Nephron (organoid): ENCODE measurements around the gene RFXAP.

Experiments used
- H3K27ac Mint-ChIP-seq, 3 experiments: 2 replicates each; pipeline ENCODE4 v1.8.0; 2020; ENCODE audit warnings: mixed read lengths in 3 of 3, mild to moderate bottlenecking in 2 of 3, moderate library complexity in 1 of 3
- H3K27me3 Mint-ChIP-seq: 2 replicates; pipeline ENCODE4 v1.8.0; 2021; ENCODE audit warnings: low read depth, mild to moderate bottlenecking, moderate library complexity, mixed read lengths
- H3K36me3 Mint-ChIP-seq: 2 replicates; pipeline ENCODE4 v1.8.0; 2020; ENCODE audit warnings: low read depth, mixed read lengths
- H3K4me1 Mint-ChIP-seq: 2 replicates; pipeline ENCODE4 v1.8.0; 2020; ENCODE audit warnings: mixed read lengths
- H3K4me3 Mint-ChIP-seq, 3 experiments: 2 replicates each; pipeline ENCODE4 v1.8.0; 2020; ENCODE audit warnings: mild to moderate bottlenecking in 3 of 3, mixed read lengths in 3 of 3, moderate library complexity in 2 of 3
- H3K9me3 Mint-ChIP-seq: 2 replicates; pipeline ENCODE4 v1.8.0; 2020; ENCODE audit warnings: mixed read lengths
- TF ChIP-seq, protein P1 (sequence below), 3 experiments: fragments of 200-600 bp; sonication (generic); IDR thresholded peaks; one replicate each; pipeline ENCODE4 v1.5.0; 2021; ENCODE audit warnings: antibody characterized with exemption in 3 of 3; ENCODE audit not compliant: unreplicated experiment in 3 of 3

RFXAP gene

GRCh38 chr13:36804588-36804987, 14.4 kb upstream of the RFXAP start:
- no peak overlapping the region for H3K27ac Mint-ChIP-seq
- H3K27me3 Mint-ChIP-seq: no peaks in the 10 kb centered on the region
- no peaks in the 10 kb centered on the region for H3K4me1 Mint-ChIP-seq
- TF ChIP-seq, protein P1, sequence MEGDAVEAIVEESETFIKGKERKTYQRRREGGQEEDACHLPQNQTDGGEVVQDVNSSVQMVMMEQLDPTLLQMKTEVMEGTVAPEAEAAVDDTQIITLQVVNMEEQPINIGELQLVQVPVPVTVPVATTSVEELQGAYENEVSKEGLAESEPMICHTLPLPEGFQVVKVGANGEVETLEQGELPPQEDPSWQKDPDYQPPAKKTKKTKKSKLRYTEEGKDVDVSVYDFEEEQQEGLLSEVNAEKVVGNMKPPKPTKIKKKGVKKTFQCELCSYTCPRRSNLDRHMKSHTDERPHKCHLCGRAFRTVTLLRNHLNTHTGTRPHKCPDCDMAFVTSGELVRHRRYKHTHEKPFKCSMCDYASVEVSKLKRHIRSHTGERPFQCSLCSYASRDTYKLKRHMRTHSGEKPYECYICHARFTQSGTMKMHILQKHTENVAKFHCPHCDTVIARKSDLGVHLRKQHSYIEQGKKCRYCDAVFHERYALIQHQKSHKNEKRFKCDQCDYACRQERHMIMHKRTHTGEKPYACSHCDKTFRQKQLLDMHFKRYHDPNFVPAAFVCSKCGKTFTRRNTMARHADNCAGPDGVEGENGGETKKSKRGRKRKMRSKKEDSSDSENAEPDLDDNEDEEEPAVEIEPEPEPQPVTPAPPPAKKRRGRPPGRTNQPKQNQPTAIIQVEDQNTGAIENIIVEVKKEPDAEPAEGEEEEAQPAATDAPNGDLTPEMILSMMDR (IDR thresholded peaks at IDR 0.05; ENCODE audit: unreplicated experiment in 3 of 3): no peak
- no peak overlapping the region for H3K4me3 Mint-ChIP-seq
- no peaks in the 10 kb centered on the region for H3K9me3 Mint-ChIP-seq
- H3K36me3 Mint-ChIP-seq: no peaks in the 10 kb centered on the region

DNA sequence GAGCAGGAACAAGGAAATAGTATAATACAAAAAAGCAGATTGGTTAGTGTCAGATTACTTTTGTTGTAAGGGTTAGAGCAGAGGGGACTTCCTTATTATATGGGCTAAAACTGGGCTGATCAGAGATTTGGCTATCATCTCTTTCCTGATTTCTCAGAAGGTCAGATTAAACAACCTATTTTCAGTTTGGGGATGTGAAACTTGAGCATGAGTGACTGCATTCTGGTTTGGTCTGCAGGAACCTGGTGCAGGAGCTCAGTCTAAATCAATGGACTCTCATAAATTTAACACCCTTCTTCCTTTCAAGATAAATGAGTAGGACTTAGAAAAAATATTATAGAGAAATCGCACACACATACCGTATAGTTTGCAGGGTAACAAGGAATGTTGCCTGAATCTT, 12.9 kb upstream of the RFXAP start:
- H3K36me3 Mint-ChIP-seq: no peaks in the 10 kb centered on the region
- no peaks in the 10 kb centered on the region for H3K4me1 Mint-ChIP-seq
- TF ChIP-seq, protein P1 (IDR thresholded peaks at IDR 0.05; ENCODE audit: unreplicated experiment in 3 of 3): no peak
- H3K27ac Mint-ChIP-seq: no peak overlapping the region
- no peak overlapping the region for H3K4me3 Mint-ChIP-seq
- no peaks in the 10 kb centered on the region for H3K27me3 Mint-ChIP-seq
- H3K9me3 Mint-ChIP-seq: no peaks in the 10 kb centered on the region

DNA sequence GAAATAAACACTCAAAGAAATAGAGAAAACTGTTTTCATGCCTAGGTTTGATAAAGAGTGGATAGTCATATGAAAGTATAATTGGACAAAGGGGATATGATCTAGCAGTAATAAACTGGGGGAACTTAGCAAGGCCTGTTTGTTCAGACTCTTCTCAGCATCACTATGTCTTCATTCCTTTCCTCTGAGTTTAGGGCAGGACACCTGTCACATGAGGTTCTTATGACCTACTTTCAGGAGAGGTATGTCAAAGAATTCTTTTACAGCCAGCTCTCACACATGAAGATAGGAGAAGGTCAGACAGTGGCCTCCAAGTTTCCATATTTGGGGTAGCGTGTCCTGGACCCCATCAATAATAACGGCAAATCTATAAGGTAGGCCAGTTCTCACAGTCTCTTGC, 11.4 kb upstream of the RFXAP start:
- no peak overlapping the region for H3K4me3 Mint-ChIP-seq
- H3K36me3 Mint-ChIP-seq: no peaks in the 10 kb centered on the region
- no peaks in the 10 kb centered on the region for H3K4me1 Mint-ChIP-seq
- H3K9me3 Mint-ChIP-seq: no peaks in the 10 kb centered on the region
- H3K27ac Mint-ChIP-seq: no peak overlapping the region
- TF ChIP-seq, protein P1 (IDR thresholded peaks at IDR 0.05; ENCODE audit: unreplicated experiment in 3 of 3): no peak
- no peaks in the 10 kb centered on the region for H3K27me3 Mint-ChIP-seq

DNA sequence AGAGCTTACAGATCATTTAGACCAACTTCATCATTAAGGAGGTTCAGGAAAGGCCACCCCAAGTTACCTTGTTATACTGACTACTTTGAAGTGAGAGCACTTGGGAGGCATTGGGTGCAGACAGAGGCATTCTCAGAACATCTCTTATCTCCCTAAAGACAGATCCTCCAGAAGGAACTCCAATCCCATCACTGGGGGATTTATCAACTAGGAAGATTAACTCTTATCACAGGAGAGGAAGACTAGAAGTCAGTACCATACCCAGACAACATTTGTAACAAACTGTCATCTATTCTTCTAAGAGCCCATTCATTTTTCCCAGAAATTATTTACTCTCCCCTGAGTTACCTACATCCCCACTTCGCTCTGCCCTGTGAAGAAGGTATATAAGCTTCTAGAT, 5.8 kb upstream of the RFXAP start:
- no peaks in the 10 kb centered on the region for H3K27me3 Mint-ChIP-seq
- H3K4me3 Mint-ChIP-seq: no peak overlapping the region
- H3K36me3 Mint-ChIP-seq: no peaks in the 10 kb centered on the region
- peaks cover 9% of the 10 kb centered on the region for H3K4me1 Mint-ChIP-seq
- H3K27ac Mint-ChIP-seq: no peak overlapping the region
- H3K9me3 Mint-ChIP-seq: no peaks in the 10 kb centered on the region
- TF ChIP-seq, protein P1 (IDR thresholded peaks at IDR 0.05; ENCODE audit: unreplicated experiment in 3 of 3): no peak

DNA sequence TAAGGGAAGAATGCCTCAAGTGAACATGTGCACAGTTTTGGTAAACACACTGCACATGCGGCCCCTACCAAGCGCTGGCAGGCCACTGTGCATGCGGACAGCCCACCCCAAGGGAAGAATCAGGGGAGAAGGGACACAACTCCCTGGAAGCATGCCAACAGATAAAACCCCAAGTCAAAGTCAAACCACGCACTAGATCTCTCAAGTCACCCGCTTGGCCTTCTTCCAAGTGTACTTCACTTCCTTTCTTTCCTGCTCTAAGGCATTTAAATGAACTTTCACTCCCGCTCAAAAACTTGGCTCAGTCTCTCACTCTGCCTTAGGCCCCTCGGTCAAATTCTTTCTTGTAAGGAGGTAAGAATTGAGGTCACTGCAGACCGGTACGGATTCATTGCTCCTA, 4.6 kb upstream of the RFXAP start:
- no peaks in the 10 kb centered on the region for H3K9me3 Mint-ChIP-seq
- H3K27me3 Mint-ChIP-seq: no peaks in the 10 kb centered on the region
- peak overlapping the region; percentile 14 to 44 (median 28) for H3K27ac Mint-ChIP-seq
- peak overlapping the region in 1 of 3 experiments; percentile 22 for H3K4me3 Mint-ChIP-seq
- no peaks in the 10 kb centered on the region for H3K36me3 Mint-ChIP-seq
- H3K4me1 Mint-ChIP-seq: peaks cover 16% of the 10 kb centered on the region
- TF ChIP-seq, protein P1 (IDR thresholded peaks at IDR 0.05; ENCODE audit: unreplicated experiment in 3 of 3): no peak

DNA sequence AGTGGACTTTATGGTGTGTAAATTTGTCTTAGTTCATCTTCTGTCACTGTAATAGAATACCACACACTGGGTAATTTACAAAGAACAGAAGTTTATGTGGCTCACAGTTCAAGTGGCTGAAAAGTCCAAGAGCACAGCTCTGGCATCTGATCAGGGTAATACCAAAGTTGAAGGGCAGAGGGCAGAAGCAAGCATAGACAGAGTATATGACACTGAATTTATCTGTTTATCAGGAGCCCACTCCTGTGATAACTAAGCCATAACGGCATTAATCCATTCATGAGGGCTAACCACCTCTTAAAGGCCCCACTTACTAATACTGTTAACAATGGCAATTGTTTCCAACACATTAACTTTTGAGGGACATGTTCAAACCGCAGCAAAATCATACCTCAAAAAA, 4.0 kb upstream of the RFXAP start:
- TF ChIP-seq, protein P1 (IDR thresholded peaks at IDR 0.05; ENCODE audit: unreplicated experiment in 3 of 3): no peak
- H3K27ac Mint-ChIP-seq: peak overlapping the region in 2 of 3 experiments; percentile 14 to 44
- H3K36me3 Mint-ChIP-seq: no peaks in the 10 kb centered on the region
- no peaks in the 10 kb centered on the region for H3K9me3 Mint-ChIP-seq
- H3K4me1 Mint-ChIP-seq: peaks cover 22% of the 10 kb centered on the region
- H3K27me3 Mint-ChIP-seq: no peaks in the 10 kb centered on the region
- no peak overlapping the region for H3K4me3 Mint-ChIP-seq
